Ishikawa (cell line): ENCODE data around the gene CHADL.

Source experiments
- CEBPB ChIP-seq: IDR thresholded peaks from 2 replicates; pipeline ENCODE4 v1.6.1; 2012
- CREB1 ChIP-seq: IDR thresholded peaks from 2 replicates; pipeline ENCODE4 v1.6.1; 2012; ENCODE audit warnings: low read depth
- EGR1 ChIP-seq: IDR thresholded peaks from 2 replicates; pipeline ENCODE4 v1.6.1; 2012
- EP300 ChIP-seq: IDR thresholded peaks from 2 replicates; pipeline ENCODE4 v1.6.1; 2012; ENCODE audit warnings: borderline replicate concordance
- FOXM1 ChIP-seq: IDR thresholded peaks from 2 replicates; pipeline ENCODE4 v1.6.1; 2012; ENCODE audit warnings: low read depth, borderline replicate concordance
- MAX ChIP-seq: IDR thresholded peaks from 2 replicates; pipeline ENCODE4 v1.6.1; 2012
- NFIC ChIP-seq: IDR thresholded peaks from 2 replicates; pipeline ENCODE4 v1.6.1; 2012
- RAD21 ChIP-seq: IDR thresholded peaks from 2 replicates; pipeline ENCODE4 v1.6.1; 2012; ENCODE audit warnings: low read depth
- REST ChIP-seq: IDR thresholded peaks from 2 replicates; pipeline ENCODE4 v1.6.1; 2012; ENCODE audit warnings: low read depth, mild to moderate bottlenecking
- TAF1 ChIP-seq: IDR thresholded peaks from 2 replicates; pipeline ENCODE4 v1.6.1; 2012; ENCODE audit warnings: low read depth, mild to moderate bottlenecking
- TCF12 ChIP-seq: IDR thresholded peaks from 2 replicates; pipeline ENCODE4 v1.6.1; 2012; ENCODE audit warnings: low read depth
- TEAD4 ChIP-seq: IDR thresholded peaks from 2 replicates; pipeline ENCODE4 v1.6.1; 2012
- USF1 ChIP-seq: IDR thresholded peaks from 2 replicates; pipeline ENCODE4 v1.6.1; 2012
- YY1 ChIP-seq: IDR thresholded peaks from 2 replicates; pipeline ENCODE4 v1.6.1; 2012; ENCODE audit warnings: low read depth
- ZBTB7A ChIP-seq: IDR thresholded peaks from 2 replicates; pipeline ENCODE4 v1.6.1; 2012; ENCODE audit warnings: low read depth

The CHADL gene

GRCh38 chr22:41240377-41241132, at the start of gene CHADL:
Gene CHADL (minus strand): TSS chr22:41240931. CDS start chr22:41240881, 50 bp downstream.
- no peak for TF ChIP-seq FOXM1
- no peak for TF ChIP-seq EGR1
- no peak for TF ChIP-seq ZBTB7A
- TF ChIP-seq CREB1, result no peak
- TF ChIP-seq REST, result no peak
- no peak for TF ChIP-seq EP300
- TF ChIP-seq USF1, result no peak

GRCh38 chr22:41289671-41290070, 48.9 kb upstream of the CHADL start:
- no peak for TF ChIP-seq MAX
- TF ChIP-seq NFIC, result no peak
- no peak for TF ChIP-seq USF1
- no peak for TF ChIP-seq ZBTB7A
- TF ChIP-seq TAF1, result no peak
- no peak for TF ChIP-seq CEBPB
- TF ChIP-seq YY1, result no peak
- TF ChIP-seq EGR1, result no peak
- no peak for TF ChIP-seq CREB1
- no peak for TF ChIP-seq FOXM1
- TF ChIP-seq EP300, result no peak

GRCh38 chr22:41288245-41288946, 47.7 kb upstream of the CHADL start:
- TF ChIP-seq NFIC, result no peak
- peak; percentile 44; the same call in 1 of the 2 replicates for TF ChIP-seq TCF12

- TF ChIP-seq CEBPB, result 0 out of 2 replicates have a peak, but pooled peaks have one; percentile 8
- TF ChIP-seq REST, result no peak
- no peak for TF ChIP-seq CREB1
- TF ChIP-seq TEAD4, result no peak
- TF ChIP-seq EGR1, result no peak
These were observed 45.9 kb upstream of the CHADL start for GRCh38 chr22:41286639-41287091.

- TF ChIP-seq CREB1 (peak; percentile 62), TCF12 (peak; percentile 32; the same call in 1 of the 2 replicates), USF1 (peak; percentile 12; the same call in 1 of the 2 replicates), EP300 (peak; percentile 43), NFIC (0 out of 2 replicates have a peak, but pooled peaks have one; percentile 22), FOXM1 (peak; percentile 93), MAX (peak; percentile 94), YY1 (peak; percentile 87), RAD21 (no peak), TEAD4 (0 out of 2 replicates have a peak, but pooled peaks have one; percentile 8), ZBTB7A (no peak), TAF1 (peak; percentile 59; the same call in 1 of the 2 replicates), REST (no peak), EGR1 (no peak), CEBPB (peak; percentile 53; the same call in 1 of the 2 replicates)
These were observed 45.3 kb upstream of the CHADL start, which contains the start of gene RANGAP1 for GRCh38 chr22:41285820-41286638. Gene RANGAP1 (minus strand): TSS chr22:41286187. CDS start chr22:41281044, 5,143 bp downstream.
